Peyer's patch (tissue), 4 donors: Measurements from ENCODE around the gene SALL1.

Source experiments
- CTCF ChIP-seq, 6 experiments: fragments of 450-650 bp in 4 of 6; fragments of 200-600 bp in 2 of 6; sonication (generic) in 1 of 6; IDR thresholded peaks; one replicate each; pipeline ENCODE4 v1.5.1; 2017 to 2019; ENCODE audit warnings: antibody characterized with exemption in 6 of 6, mild to moderate bottlenecking in 3 of 6, moderate library complexity in 1 of 6
- POLR2A ChIP-seq, 2 donors: fragments of 450-650 bp; IDR thresholded peaks; one replicate each; pipeline ENCODE4 v1.5.1; 2017; ENCODE audit warnings: antibody characterized with exemption in 2 of 2, mild to moderate bottlenecking in 2 of 2, moderate library complexity in 2 of 2

GRCh38 chr16:51133183-51133582, 17.9 kb downstream of the SALL1 start:
- TF ChIP-seq CTCF (IDR thresholded peaks at IDR 0.05) (no peak), POLR2A (IDR thresholded peaks at IDR 0.05) (no peak)
